GM13977 (cell line): ENCODE results near the gene SEMA7A.
"Not testable (repeated sequence)": the region's sequence is repeated elsewhere in the genome, so short reads cannot be mapped to it uniquely, and the experiment has no call there.

ENCODE experiments used
- DNase-seq: peaks from one replicate; pipeline ENCODE4 v3.0.0; 2012; ENCODE audit warnings: low spot score
- in situ Hi-C: fragments of 300-500 bp; cut with MboI; formaldehyde crosslinking; loops from one replicate; pipeline ENCODE4 v1.12.0; 2022; ENCODE audit warnings: low sequenced_read_pairs, low pct_unique_long_range_greater_than_20kb, mixed read lengths, inconsistent platforms; ENCODE audit not compliant: unreplicated experiment
- TF ChIP-seq, protein P1 (sequence below): IDR thresholded peaks from 2 replicates; pipeline ENCODE4 v1.5.1; 2012; ENCODE audit warnings: mild to moderate bottlenecking, control low read depth; ENCODE audit not compliant: insufficient read depth; ENCODE audit errors: extremely low read depth, missing control alignments

The SEMA7A gene, protein sequence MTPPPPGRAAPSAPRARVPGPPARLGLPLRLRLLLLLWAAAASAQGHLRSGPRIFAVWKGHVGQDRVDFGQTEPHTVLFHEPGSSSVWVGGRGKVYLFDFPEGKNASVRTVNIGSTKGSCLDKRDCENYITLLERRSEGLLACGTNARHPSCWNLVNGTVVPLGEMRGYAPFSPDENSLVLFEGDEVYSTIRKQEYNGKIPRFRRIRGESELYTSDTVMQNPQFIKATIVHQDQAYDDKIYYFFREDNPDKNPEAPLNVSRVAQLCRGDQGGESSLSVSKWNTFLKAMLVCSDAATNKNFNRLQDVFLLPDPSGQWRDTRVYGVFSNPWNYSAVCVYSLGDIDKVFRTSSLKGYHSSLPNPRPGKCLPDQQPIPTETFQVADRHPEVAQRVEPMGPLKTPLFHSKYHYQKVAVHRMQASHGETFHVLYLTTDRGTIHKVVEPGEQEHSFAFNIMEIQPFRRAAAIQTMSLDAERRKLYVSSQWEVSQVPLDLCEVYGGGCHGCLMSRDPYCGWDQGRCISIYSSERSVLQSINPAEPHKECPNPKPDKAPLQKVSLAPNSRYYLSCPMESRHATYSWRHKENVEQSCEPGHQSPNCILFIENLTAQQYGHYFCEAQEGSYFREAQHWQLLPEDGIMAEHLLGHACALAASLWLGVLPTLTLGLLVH

DNA sequence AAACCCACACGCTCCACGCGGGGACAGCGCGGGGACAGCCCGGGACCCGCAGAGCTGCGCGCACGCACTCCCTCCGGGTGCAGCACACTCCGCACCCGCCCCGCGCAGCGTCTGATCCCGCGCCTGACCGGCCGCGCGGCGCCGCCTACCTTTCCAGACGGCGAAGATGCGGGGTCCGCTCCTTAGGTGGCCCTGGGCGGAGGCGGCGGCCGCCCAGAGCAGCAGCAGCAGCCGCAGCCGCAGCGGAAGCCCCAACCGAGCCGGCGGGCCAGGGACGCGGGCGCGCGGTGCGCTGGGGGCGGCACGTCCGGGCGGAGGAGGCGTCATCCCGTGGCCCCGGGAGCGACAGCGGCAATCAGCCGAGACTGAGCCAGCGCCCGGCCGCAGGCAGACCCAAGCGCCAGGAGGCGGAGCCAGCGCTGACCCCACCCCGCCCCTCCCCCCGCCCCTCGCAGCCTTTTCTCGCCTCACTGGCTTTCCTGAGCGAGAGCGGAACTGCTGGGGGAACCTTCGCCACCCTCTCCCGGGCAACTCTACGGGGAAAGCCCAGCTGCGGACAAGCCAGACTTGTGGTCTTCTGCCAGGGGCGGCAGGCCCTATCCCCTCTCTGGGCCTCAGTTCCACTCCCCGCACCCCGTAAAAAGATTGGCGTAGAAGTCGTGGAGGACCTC lies at the start of gene SEMA7A:
TSS of gene SEMA7A (minus strand) at position 367 of the 671 bp plus-strand sequence. CDS start at position 327, 40 bp downstream.
- in situ Hi-C loops = no loop called here

DNA sequence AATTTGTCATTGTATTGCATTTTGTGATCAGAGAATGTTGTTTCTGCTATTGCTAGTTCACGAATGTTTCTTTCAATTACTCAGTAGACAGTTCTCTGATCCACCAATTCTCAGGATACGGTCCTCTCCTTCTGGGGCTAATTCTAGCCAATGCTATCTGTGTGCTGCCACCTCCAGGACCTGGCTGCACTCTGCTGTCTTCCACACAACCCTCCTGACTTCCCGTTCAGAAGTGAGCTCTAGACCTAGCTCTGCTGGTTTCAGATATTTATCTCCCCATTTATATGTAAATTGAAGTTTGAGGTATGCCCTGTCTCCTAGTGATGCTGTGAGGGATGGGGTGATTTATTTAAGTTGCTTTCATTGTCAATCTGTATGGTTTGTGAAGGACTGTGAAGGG lies 48.9 kb upstream of the SEMA7A start:
- DNase-seq = no peak
- TF ChIP-seq, protein P1, sequence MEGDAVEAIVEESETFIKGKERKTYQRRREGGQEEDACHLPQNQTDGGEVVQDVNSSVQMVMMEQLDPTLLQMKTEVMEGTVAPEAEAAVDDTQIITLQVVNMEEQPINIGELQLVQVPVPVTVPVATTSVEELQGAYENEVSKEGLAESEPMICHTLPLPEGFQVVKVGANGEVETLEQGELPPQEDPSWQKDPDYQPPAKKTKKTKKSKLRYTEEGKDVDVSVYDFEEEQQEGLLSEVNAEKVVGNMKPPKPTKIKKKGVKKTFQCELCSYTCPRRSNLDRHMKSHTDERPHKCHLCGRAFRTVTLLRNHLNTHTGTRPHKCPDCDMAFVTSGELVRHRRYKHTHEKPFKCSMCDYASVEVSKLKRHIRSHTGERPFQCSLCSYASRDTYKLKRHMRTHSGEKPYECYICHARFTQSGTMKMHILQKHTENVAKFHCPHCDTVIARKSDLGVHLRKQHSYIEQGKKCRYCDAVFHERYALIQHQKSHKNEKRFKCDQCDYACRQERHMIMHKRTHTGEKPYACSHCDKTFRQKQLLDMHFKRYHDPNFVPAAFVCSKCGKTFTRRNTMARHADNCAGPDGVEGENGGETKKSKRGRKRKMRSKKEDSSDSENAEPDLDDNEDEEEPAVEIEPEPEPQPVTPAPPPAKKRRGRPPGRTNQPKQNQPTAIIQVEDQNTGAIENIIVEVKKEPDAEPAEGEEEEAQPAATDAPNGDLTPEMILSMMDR = no peak
- in situ Hi-C loops = no loop called here

More for the DNA sequence above, at the start of gene SEMA7A:
- DNase-seq = peak; percentile 98
- TF ChIP-seq, protein P1 = no peak

DNA sequence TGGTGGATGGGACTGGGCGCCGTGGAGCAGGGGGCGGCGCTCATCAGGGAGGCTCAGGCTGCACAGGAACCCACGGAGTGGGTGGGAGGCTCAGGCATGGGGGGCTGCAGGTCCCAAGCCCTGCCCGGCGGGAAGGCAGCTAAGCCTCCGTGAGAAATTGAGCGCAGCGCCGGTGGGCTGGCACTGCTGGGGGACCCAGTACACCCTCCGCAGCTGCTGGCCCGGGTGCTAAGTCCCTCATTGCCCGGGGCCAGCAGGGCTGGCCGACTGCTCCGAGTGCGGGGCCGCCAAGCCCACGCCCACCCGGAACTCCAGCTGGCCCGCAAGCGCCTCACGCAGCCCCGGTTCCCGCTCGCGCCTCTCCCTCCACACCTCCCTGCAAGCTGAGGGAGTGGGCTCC lies 46.6 kb upstream of the SEMA7A start:
- in situ Hi-C loops, DNase-seq: not testable (repeated sequence)

DNA sequence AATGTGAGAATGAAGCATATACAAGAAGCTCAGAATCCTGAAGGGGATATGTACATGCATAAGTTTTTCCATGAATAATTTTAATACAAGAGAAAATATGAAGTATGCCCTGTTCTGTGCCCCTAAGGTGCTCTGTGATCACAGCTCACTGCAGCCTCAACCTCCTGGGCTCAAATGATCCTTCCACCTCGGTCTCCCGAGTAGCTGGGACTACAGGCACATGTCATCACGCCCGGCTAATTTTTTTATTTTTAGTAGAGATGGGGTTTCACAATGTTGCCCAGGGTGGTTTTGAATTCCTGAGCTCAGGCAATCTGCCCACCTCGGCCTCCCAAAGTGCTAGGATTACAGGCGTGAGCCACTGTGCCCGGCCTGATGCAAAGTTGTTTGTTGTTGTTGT lies 37.9 kb upstream of the SEMA7A start:
- in situ Hi-C loops, DNase-seq: not testable (repeated sequence)

DNA sequence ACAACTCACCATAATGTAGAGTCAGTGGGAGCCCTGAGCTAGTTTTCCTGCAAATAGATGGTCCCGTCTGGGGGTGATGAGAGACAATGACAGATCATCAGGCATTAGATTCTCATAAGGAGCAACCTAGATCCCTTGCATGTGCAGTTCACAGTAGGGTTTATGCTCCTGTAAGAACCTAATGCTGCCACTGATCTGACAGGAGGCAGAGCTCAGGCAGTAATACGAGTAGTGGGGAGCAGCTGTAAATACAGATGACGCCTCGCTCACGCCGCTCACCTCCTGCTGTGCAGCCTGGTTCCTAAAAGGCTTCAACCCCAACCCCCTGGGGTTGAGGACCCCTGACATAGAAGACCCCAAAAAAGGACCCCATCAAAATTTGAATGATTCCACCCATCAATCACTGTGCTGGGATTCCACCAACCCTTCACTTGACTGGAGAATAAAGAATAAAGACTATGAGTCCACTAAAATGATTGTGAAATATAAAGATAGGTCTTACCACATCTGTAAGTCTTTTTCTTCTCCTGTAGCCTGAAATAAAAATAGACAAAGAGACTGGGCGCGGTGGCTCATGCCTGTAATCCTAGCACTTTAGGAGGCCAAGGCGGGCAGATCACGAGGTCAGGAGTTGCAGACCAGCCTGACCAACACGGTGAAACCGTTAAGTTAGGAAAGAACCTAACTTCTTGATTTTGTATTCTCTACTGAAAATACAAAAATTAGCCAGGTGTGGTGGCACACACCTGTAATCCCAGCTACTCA lies 37.1 kb upstream of the SEMA7A start:
- no peak for DNase-seq
- TF ChIP-seq, protein P1 = no peak
- in situ Hi-C loops = no loop called here

DNA sequence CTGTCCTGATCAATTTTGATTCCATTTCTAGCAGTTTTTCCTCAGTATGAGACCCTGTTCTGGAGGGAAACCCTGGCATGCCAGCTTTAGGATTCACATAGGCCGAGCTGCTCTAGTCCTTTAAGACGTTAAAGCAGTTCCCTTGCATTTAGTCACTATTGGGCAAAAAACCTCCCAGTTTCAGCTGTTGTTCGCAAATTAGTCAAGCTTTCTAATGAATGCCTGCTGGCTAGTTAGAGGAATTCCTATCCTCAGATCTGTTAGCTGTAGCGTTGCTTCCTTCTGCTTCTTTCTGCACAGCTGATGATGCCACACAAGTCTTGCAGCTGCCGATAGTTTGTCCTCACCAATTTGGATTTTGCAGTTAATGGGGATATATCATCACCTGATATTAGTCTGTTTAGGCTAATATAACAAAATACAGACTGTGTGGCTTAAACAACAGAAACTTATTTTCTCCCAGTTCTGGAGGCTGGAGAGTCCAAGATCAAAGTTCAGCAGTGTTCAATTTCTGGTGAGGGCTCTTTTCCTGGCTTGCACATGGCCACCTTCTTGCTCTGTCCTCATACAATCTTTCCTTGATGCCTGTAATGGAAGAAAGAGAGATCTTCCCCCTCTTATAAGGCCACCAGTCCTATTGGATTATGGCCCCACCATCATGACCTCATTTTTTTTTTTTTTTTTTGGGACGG lies 34.7 kb upstream of the SEMA7A start:
- DNase-seq = no peak
- TF ChIP-seq, protein P1 = no peak
- in situ Hi-C loops = no loop called here

DNA sequence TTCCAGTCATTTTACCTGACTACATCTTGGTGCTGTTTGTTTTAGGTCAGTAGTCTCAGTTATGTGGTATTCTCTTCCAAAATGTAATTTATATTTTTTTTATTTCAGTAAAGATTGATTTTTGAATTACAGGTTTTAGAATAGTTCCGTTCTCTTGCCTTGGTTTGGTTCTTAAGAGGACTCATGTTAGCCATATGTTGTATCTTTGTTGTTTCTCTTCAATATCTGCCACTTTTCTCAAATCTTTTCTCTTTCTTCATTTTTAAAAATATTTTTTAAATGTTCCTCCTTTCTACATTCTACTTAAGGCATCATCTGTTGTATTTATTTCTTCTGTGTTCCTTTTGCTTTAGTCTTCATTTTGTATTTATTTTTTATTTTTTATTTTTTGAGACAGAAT lies 32.8 kb upstream of the SEMA7A start:
- DNase-seq = no peak
- TF ChIP-seq, protein P1 = no peak
- in situ Hi-C loops = no loop called here
